HepG2 (cell line): ENCODE measurements around the gene ACTRT2. TPM values are rescaled to one million over a fixed set of nuclear protein-coding genes. Genes with fewer than 3 reads are reported as not detected.

Experiments used
- ATAC-seq: fragments of 200-7000 bp; cut with Tn5 transposase; 3 replicates; pipeline ENCODE4 v1.9.1; 2020; ENCODE audit warnings: mild to moderate bottlenecking, moderate library complexity
- BruUV-seq: library from RNA; stranded (reverse); fragments of 400-500 nt; replicated peaks from 2 replicates; lab custom pipeline; 2021; lab: Mats Ljungman, UMichigan
- CTCF ChIA-PET: fragments of 300-600 bp; formaldehyde crosslinking; extraction: SDS; loops from one replicate; lab custom pipeline; 2021; ENCODE audit warnings: low total read pairs, inconsistent platforms, low intra/inter-chr PET ratio; lab: Yijun Ruan, JAX
- POLR2A ChIA-PET: fragments of 350-600 bp; sonication (Branson Sonifier 250); formaldehyde crosslinking; loops from one replicate; lab custom pipeline; 2020; ENCODE audit warnings: antibody characterized with exemption, inconsistent platforms; lab: Yijun Ruan, JAX
- DNase-seq: peaks from one replicate; pipeline ENCODE4 v3.0.0-alpha.2; 2015; ENCODE audit warnings: low spot score
- FAIRE-seq: peaks from 3 replicates; lab custom pipeline; 2011; peaks lifted over from hg19 to GRCh38; lab: Jason Lieb, UNC
- H2AFZ ChIP-seq: one replicate; pipeline ENCODE4 v1.6.1; 2011; ENCODE audit warnings: low read length, inconsistent platforms
- H3K27ac ChIP-seq: fragments of 300-600 bp; 3 replicates; pipeline ENCODE4 v1.8.0; 2011; ENCODE audit warnings: mixed run types, mild to moderate bottlenecking, mixed read lengths, low read length, inconsistent platforms; ENCODE audit not compliant: insufficient read depth; ENCODE audit errors: extremely low read length
- H3K27me3 ChIP-seq, 2 experiments: fragments of 200-600 bp in 1 of 2; 2 replicates in 1 of 2; 3 replicates in 1 of 2; pipeline versions ENCODE4 v1.6.0 to v1.8.0; 2011; ENCODE audit warnings: low read length in 2 of 2, mild to moderate bottlenecking in 2 of 2, moderate library complexity in 2 of 2, inconsistent platforms in 1 of 2; ENCODE audit not compliant: insufficient read depth in 2 of 2, control insufficient read depth in 1 of 2
- H3K36me3 ChIP-seq, 2 experiments: fragments of 200-600 bp in 1 of 2; replicated peaks in 1 of 2; 2 replicates in 1 of 2; 3 replicates in 1 of 2; pipeline versions ENCODE4 v1.5.1 to v1.8.0; 2011; ENCODE audit warnings: low read length in 2 of 2, inconsistent platforms in 1 of 2; ENCODE audit not compliant: insufficient read depth in 2 of 2, control insufficient read depth in 1 of 2
- H3K4me1 ChIP-seq: 2 replicates; pipeline ENCODE4 v1.5.1; 2012; ENCODE audit warnings: low read length, inconsistent platforms; ENCODE audit not compliant: insufficient read depth
- H3K4me2 ChIP-seq: 2 replicates; pipeline ENCODE4 v1.6.0; 2011; ENCODE audit warnings: low read depth, low read length, inconsistent platforms
- H3K4me3 ChIP-seq, 3 experiments: fragments of 200-600 bp in 1 of 3; sonication (generic), shearing (Covaris generic) in 1 of 3; replicated peaks in 1 of 3; 2 replicates each; pipeline ENCODE4 v1.5.1; 2011 to 2016; ENCODE audit warnings: low read length in 3 of 3, inconsistent platforms in 2 of 3, low read depth in 2 of 3, mild to moderate bottlenecking in 2 of 3, control low read depth in 1 of 3, mixed read lengths in 1 of 3; ENCODE audit not compliant: insufficient read depth in 1 of 3
- H3K79me2 ChIP-seq: one replicate; pipeline ENCODE4 v1.6.1; 2011; ENCODE audit warnings: low read length, inconsistent platforms; ENCODE audit not compliant: insufficient read depth
- H3K9ac ChIP-seq: 2 replicates; pipeline ENCODE4 v1.6.0; 2011; ENCODE audit warnings: mild to moderate bottlenecking, low read depth, low read length, inconsistent platforms; ENCODE audit not compliant: insufficient read depth
- H3K9me3 ChIP-seq: 2 replicates; pipeline ENCODE4 v1.5.1; 2012; ENCODE audit warnings: mild to moderate bottlenecking, low read length
- H4K20me1 ChIP-seq: 2 replicates; pipeline ENCODE4 v1.6.0; 2011; ENCODE audit warnings: inconsistent platforms, mild to moderate bottlenecking, low read length, moderate library complexity; ENCODE audit not compliant: insufficient read depth
- ATF3 ChIP-seq: sonication (generic); formaldehyde crosslinking; IDR thresholded peaks from 2 replicates; pipeline ENCODE4 v1.4.0; 2020; ENCODE audit warnings: missing genetic modification reagents
- E2F2 ChIP-seq: sonication (generic); formaldehyde crosslinking; IDR thresholded peaks from 2 replicates; pipeline ENCODE4 v1.4.0; 2020; ENCODE audit warnings: missing genetic modification reagents, borderline replicate concordance
- EZH2 ChIP-seq: conservative IDR thresholded peaks from 2 replicates; pipeline ENCODE4 v1.6.1; 2012; ENCODE audit warnings: mild to moderate bottlenecking, low read depth, low read length, moderate library complexity
- GABPA ChIP-seq, 2 experiments: IDR thresholded peaks; 2 replicates each; pipeline ENCODE4 v1.6.1; 2011 to 2016; ENCODE audit warnings: low read depth in 2 of 2, low read length in 1 of 2, missing biosample characterization in 1 of 2, missing genetic modification characterization in 1 of 2
- HNF1B ChIP-seq: sonication (generic); formaldehyde crosslinking; IDR thresholded peaks from 2 replicates; pipeline ENCODE4 v1.5.1; 2020; ENCODE audit warnings: mild to moderate bottlenecking, moderate library complexity, missing genetic modification reagents
- SIN3A ChIP-seq: IDR thresholded peaks from 2 replicates; pipeline ENCODE4 v1.6.1; 2011; ENCODE audit warnings: low read depth, mild to moderate bottlenecking, control low read depth, low read length, borderline replicate concordance
- ZBTB14 ChIP-seq: sonication (generic); formaldehyde crosslinking; IDR thresholded peaks from 2 replicates; pipeline ENCODE4 v1.4.0; 2020; ENCODE audit warnings: missing genetic modification reagents
- ZNF143 ChIP-seq: sonication (generic); formaldehyde crosslinking; IDR thresholded peaks from 2 replicates; pipeline ENCODE4 v1.4.0; 2020; ENCODE audit warnings: missing genetic modification reagents
- ZNF773 ChIP-seq: sonication (generic); formaldehyde crosslinking; IDR thresholded peaks from 2 replicates; pipeline ENCODE4 v1.4.0; 2020; ENCODE audit warnings: missing genetic modification reagents, borderline replicate concordance
- WGBS: methylation state at CpG from one replicate; pipeline ENCODE4 v1.1.6; 2017; ENCODE audit warnings: low lambda C conversion rate; 5-methylcytosine and 5-hydroxymethylcytosine counted together
- in situ Hi-C: cut with HindIII; loops from 2 replicates; pipeline ENCODE4 v1.10.0; 2017; ENCODE audit warnings: low pct_unique_long_range_greater_than_20kb; ENCODE audit not compliant: extremely low pct_ligation_motif_present
- intact Hi-C: fragments of 100-400 bp; cut with micrococcal nuclease; formaldehyde crosslinking; loops from one replicate; pipeline ENCODE4 v1.10.0; 2022; ENCODE audit not compliant: unreplicated experiment
- polyA plus RNA-seq, 8 experiments: library from polyadenylated mRNA; depleted of rRNA in 3 of 8; stranded (reverse) in 7 of 8; unstranded in 1 of 8; fragments of >200 nt; fragmentation: Illumina TruSeq in 4 of 8; extraction: Trizol in 4 of 8; gene quantifications; 2 replicates each; pipeline versions ENCODE4 v1.2.1 to v1.2.3, GENCODE V29; 2011 to 2016; ENCODE audit warnings: low read depth in 4 of 8, missing spikeins in 1 of 8, mixed read lengths in 1 of 8; ENCODE audit not compliant: insufficient read depth in 1 of 8
- total RNA-seq, 5 experiments: library from RNA; depleted of rRNA; stranded (reverse); fragments of >200 nt; fragmentation: Illumina TruSeq; extraction: Trizol; gene quantifications; 2 replicates each; pipeline ENCODE4 v1.2.3, GENCODE V29; 2016; ENCODE audit warnings: low read depth in 1 of 5

The ACTRT2 gene
- total and polyA plus RNA-seq, 2 of the 13 experiments (the other 11 are each of a cell fraction or from before 2014, with no cell fraction given) = not detected

GRCh38 chr1:3061981-3062615, 40.8 kb downstream of the ACTRT2 start:
- no peak for DNase-seq
- Histone ChIP-seq H3K27ac (no peak overlapping the region), H3K4me1 (peaks cover 23% of the 10 kb centered on the region), H3K79me2 (no peaks in the 10 kb centered on the region), H3K27me3 (peaks cover 10 to 58% of the 10 kb centered on the region in 2 experiments; a peak in 4 of 5 replicates), H3K9me3 (no peaks in the 10 kb centered on the region), H3K4me3 (no peak overlapping the region), H4K20me1 (no peaks in the 10 kb centered on the region), H3K4me2 (peak overlapping the region; percentile 33; the same call in 1 of the 2 replicates), H3K36me3 (no peaks in the 10 kb centered on the region), H3K9ac (no peak overlapping the region), H2AFZ (no peak overlapping the region)
- no peak for FAIRE-seq
- TF ChIP-seq ATF3 (CRISPR knock-in tag) (no peak), ZBTB14 (CRISPR knock-in tag) (no peak), EZH2 (0 out of 2 replicates have a peak, but pooled peaks have one; percentile 60), E2F2 (CRISPR knock-in tag) (no peak), ZNF143 (CRISPR knock-in tag) (no peak), GABPA (IDR thresholded peaks at IDR 0.05; ENCODE audit: low read depth, low read length) (no peak), GABPA (CRISPR knock-in tag; IDR thresholded peaks at IDR 0.05; ENCODE audit: low read depth) (no peak), SIN3A (no peak), ZNF773 (CRISPR knock-in tag) (no peak), HNF1B (CRISPR knock-in tag) (no peak)
- BruUV-seq = no TSS peak
- in situ Hi-C loops (loop anchor here (25.0 kb wide), 1 partner anchor 225 kb away; no protein-coding TSS in a partner anchor), intact Hi-C loops (no loop called here)
- 2% methylated on average over 9 of the region's 21 CpGs for WGBS
- POLR2A ChIA-PET = no interaction called here
- ATAC-seq = no peak; the same call in 2 of the 3 replicates
- CTCF ChIA-PET = no interaction called here
